Esophagus muscularis mucosa (tissue), 4 donors: ENCODE data around the gene SDK1.

Experiments
- EP300 ChIP-seq: sonication (generic); formaldehyde crosslinking; IDR thresholded peaks from one replicate; pipeline ENCODE4 v1.6.1; 2017; ENCODE audit warnings: antibody characterized with exemption
- POLR2A ChIP-seq: fragments of 450-650 bp; IDR thresholded peaks from one replicate; pipeline ENCODE4 v1.6.1; 2017; ENCODE audit warnings: antibody characterized with exemption, moderate library complexity, mild to moderate bottlenecking, low read depth
- POLR2AphosphoS5 ChIP-seq, 2 donors: sonication (generic); formaldehyde crosslinking; IDR thresholded peaks; one replicate each; pipeline ENCODE4 v1.6.1; 2017; ENCODE audit warnings: antibody characterized with exemption in 2 of 2
- TF ChIP-seq, protein P1 (sequence below), 3 experiments: fragments of 200-600 bp in 2 of 3; fragments of 450-650 bp in 1 of 3; sonication (generic) in 2 of 3; IDR thresholded peaks; one replicate each; pipeline ENCODE4 v1.5.1; 2017 to 2019; ENCODE audit warnings: antibody characterized with exemption in 3 of 3, mild to moderate bottlenecking in 2 of 3, moderate library complexity in 1 of 3

DNA sequence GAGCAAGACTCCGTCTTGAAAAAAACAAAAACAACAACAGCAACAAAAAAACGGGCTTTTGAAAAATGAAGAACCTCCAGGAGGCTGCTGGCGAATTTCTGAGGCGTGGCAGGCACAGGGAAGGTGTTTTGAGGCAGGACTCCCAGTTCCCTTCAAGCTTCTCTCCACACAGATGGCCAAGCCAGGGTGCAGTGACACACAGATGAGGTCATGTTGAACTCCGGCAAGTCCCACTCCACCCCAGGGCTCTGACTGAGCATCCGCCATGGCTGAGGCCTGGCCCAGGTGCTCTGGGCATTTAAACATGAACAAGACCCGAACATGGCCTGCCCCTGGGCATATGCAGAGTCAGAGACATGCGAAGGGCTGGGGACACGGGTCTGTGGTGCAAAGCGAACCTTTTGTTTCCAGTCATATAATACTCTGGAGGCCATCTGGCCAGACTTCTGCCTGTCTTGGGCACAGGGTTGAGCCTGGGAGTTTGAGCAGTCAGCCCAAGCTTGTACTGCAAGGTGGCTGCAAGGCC, 866.4 kb downstream of the SDK1 start:
- TF ChIP-seq POLR2A (no peak), POLR2AphosphoS5 (IDR thresholded peaks at IDR 0.05) (no peak), EP300 (no peak)
- TF ChIP-seq, protein P1, sequence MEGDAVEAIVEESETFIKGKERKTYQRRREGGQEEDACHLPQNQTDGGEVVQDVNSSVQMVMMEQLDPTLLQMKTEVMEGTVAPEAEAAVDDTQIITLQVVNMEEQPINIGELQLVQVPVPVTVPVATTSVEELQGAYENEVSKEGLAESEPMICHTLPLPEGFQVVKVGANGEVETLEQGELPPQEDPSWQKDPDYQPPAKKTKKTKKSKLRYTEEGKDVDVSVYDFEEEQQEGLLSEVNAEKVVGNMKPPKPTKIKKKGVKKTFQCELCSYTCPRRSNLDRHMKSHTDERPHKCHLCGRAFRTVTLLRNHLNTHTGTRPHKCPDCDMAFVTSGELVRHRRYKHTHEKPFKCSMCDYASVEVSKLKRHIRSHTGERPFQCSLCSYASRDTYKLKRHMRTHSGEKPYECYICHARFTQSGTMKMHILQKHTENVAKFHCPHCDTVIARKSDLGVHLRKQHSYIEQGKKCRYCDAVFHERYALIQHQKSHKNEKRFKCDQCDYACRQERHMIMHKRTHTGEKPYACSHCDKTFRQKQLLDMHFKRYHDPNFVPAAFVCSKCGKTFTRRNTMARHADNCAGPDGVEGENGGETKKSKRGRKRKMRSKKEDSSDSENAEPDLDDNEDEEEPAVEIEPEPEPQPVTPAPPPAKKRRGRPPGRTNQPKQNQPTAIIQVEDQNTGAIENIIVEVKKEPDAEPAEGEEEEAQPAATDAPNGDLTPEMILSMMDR (IDR thresholded peaks at IDR 0.05) = no peak
